ENCODE results near the gene CBLN1.

- no peak for TF ChIP-seq EP300 (IDR thresholded peaks at IDR 0.05)
- TF ChIP-seq CTCF (IDR thresholded peaks at IDR 0.05) = no peak
- TF ChIP-seq POLR2AphosphoS5 (IDR thresholded peaks at IDR 0.05) = no peak
- no peak for TF ChIP-seq POLR2A (IDR thresholded peaks at IDR 0.05)
Measured at GRCh38 chr16:49273771-49274170, 7.9 kb downstream of the CBLN1 start.
